GM18526 (cell line): ENCODE results near the gene KCNQ5.

Source experiments
- POLR2A ChIP-seq: IDR thresholded peaks from 3 replicates; pipeline ENCODE4 v1.6.1; 2011; ENCODE audit not compliant: insufficient read length; ENCODE audit errors: extremely low read depth

The KCNQ5 gene

GRCh38 chr6:73104921-73105320 lies 483.1 kb downstream of the KCNQ5 start:
- no peak for TF ChIP-seq POLR2A

- TF ChIP-seq POLR2A = no peak
Observed at GRCh38 chr6:73107016-73107415, 485.2 kb downstream of the KCNQ5 start.

GRCh38 chr6:73108949-73109348 lies 487.1 kb downstream of the KCNQ5 start:
- TF ChIP-seq POLR2A = no peak

GRCh38 chr6:73109659-73110058 lies 487.8 kb downstream of the KCNQ5 start:
- no peak for TF ChIP-seq POLR2A

GRCh38 chr6:73116330-73116729 lies 494.5 kb downstream of the KCNQ5 start:
- no peak for TF ChIP-seq POLR2A

- no peak for TF ChIP-seq POLR2A
Observed at GRCh38 chr6:73121421-73121993, 499.6 kb downstream of the KCNQ5 start.

GRCh38 chr6:73123632-73124329 lies 501.9 kb downstream of the KCNQ5 start:
- TF ChIP-seq POLR2A = no peak

GRCh38 chr6:73129653-73130443 lies 508.0 kb downstream of the KCNQ5 start:
- TF ChIP-seq POLR2A = no peak

GRCh38 chr6:73131706-73132105 lies 509.8 kb downstream of the KCNQ5 start:
- no peak for TF ChIP-seq POLR2A

- TF ChIP-seq POLR2A = no peak
Observed at GRCh38 chr6:73134588-73134987, 512.7 kb downstream of the KCNQ5 start.

- no peak for TF ChIP-seq POLR2A
Observed at GRCh38 chr6:73139681-73140383, 518.0 kb downstream of the KCNQ5 start.

- no peak for TF ChIP-seq POLR2A
Observed at GRCh38 chr6:73143551-73143950, 521.7 kb downstream of the KCNQ5 start.

GRCh38 chr6:73144516-73144915 lies 522.7 kb downstream of the KCNQ5 start:
- TF ChIP-seq POLR2A = no peak

- no peak for TF ChIP-seq POLR2A
Observed at GRCh38 chr6:73145690-73146089, 523.8 kb downstream of the KCNQ5 start.

- TF ChIP-seq POLR2A = no peak
Observed at GRCh38 chr6:73151732-73152131, 529.9 kb downstream of the KCNQ5 start.

- TF ChIP-seq POLR2A = no peak
Observed at GRCh38 chr6:73152556-73152955, 530.7 kb downstream of the KCNQ5 start.
